Measurements from ENCODE around the gene EIF4E1B.
"Not testable (repeated sequence)": the region's sequence is repeated elsewhere in the genome, so short reads cannot be mapped to it uniquely, and the experiment has no call there.

GRCh38 chr5:176591667-176592066 is 38.8 kb upstream of the EIF4E1B start:
- TF ChIP-seq CTCF (IDR thresholded peaks at IDR 0.05; ENCODE audit: low read depth, low read length, poor library complexity, severe bottlenecking); EZH2phosphoT487 (IDR thresholded peaks at IDR 0.05; ENCODE audit: borderline replicate concordance, low read length): not testable (repeated sequence)

Data from DOHH2 (cell line).